K562 (cell line): Measurements from ENCODE around the gene ARHGEF10L. TPM values are rescaled to one million over a fixed set of nuclear protein-coding genes. Genes with fewer than 3 reads are reported as not detected.

ENCODE experiments used
- ADNP ChIP-seq: fragments of 200-800 bp; sonication (Bioruptor generic); IDR thresholded peaks from 2 replicates; pipeline ENCODE4 v1.6.1; 2016; ENCODE audit warnings: missing genetic modification characterization, missing compliant biosample characterization
- CBX2 ChIP-seq: fragments of 200-600 bp; sonication (generic); IDR thresholded peaks from one replicate; pipeline ENCODE4 v1.6.1; 2012; ENCODE audit warnings: mild to moderate bottlenecking, low read length, inconsistent platforms; ENCODE audit not compliant: insufficient read depth, poor library complexity, severe bottlenecking
- PTTG1 ChIP-seq: fragments of 450-650 bp; IDR thresholded peaks from 2 replicates; pipeline ENCODE4 v1.6.1; 2016; ENCODE audit warnings: low read depth, mild to moderate bottlenecking, missing genetic modification characterization, missing compliant biosample characterization
- RFX7 ChIP-seq: fragments of 250-450 bp; sonication (Bioruptor Pico); IDR thresholded peaks from 2 replicates; pipeline ENCODE4 v1.5.1; 2021; ENCODE audit warnings: mild to moderate bottlenecking
- polyA plus RNA-seq, 8 experiments: library from polyadenylated mRNA; depleted of rRNA in 4 of 8; stranded (reverse) in 5 of 8; unstranded in 3 of 8; fragments of >200 nt; fragmentation: Nextera tagmentation in 2 of 8; fragmentation: Illumina TruSeq in 1 of 8; extraction: Ambion mirVana in 2 of 8; extraction: Trizol in 1 of 8; gene quantifications; 2 replicates each; pipeline versions ENCODE4 v1.2.1 to v1.2.3, GENCODE V29; 2011 to 2014; ENCODE audit warnings: inconsistent platforms in 1 of 8, missing spikeins in 1 of 8
- total RNA-seq, 7 experiments: library from RNA; depleted of rRNA in 6 of 7; stranded (reverse); fragments of >200 nt in 6 of 7; fragmentation: Illumina TruSeq in 2 of 7; extraction: Trizol in 2 of 7; gene quantifications; 2 replicates each; pipeline versions ENCODE4 v1.2.1 to v1.2.3, GENCODE V29; 2011 to 2021; ENCODE audit warnings: low replicate concordance in 1 of 7
- TF ChIP-seq, protein P1 (sequence below), 2 experiments: fragments of 450-650 bp in 1 of 2; sonication (generic) in 1 of 2; formaldehyde crosslinking in 1 of 2; IDR thresholded peaks; 2 replicates each; pipeline versions ENCODE4 v1.7.1 to v1.9.0; 2016 to 2022; ENCODE audit warnings: inconsistent platforms in 1 of 2, mild to moderate bottlenecking in 1 of 2, missing genetic modification reagents in 1 of 2

ARHGEF10L gene
- total and polyA plus RNA-seq, 9 of the 15 experiments (the other 6 are each of a cell fraction or from before 2014, with no cell fraction given) = 0.09 to 0.13 TPM; not detected in 7

DNA sequence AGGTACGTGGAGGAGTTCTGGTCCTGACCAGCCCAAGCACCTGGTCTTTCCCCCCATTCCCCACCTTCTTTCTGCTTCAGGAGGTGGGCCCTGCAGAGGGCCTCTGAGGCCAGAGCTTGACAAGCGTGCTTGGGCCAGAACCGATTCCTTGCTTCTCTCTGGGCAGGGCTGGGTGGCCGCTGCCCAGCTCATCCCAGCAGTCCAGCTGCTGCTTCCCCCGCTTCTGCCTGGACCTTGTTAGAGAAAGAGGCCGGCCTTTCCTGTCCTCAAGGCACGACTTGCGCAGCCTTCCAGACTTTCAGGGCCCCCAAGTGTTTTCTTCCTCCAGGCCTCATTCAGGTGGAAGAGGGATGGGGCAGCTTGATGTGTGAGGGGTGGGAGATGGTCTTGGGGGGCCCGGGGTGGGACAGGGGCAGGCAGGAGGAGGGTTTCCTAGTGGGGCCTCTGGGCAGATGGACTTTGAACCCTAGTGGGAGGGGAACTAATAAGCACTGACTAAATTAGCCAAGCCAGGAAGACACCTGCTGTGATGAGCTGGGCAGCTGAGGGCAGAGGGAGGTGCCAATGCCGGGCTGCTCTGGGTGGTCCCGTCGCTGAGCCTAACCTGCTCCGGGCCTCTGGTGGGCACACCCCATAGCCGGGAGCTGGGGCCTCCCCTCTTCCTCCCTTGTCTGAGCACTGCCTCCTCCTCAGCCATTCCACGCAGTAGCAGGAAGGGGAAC is 36.5 kb downstream of the ARHGEF10L start (continued):
- TF ChIP-seq, protein P1, sequence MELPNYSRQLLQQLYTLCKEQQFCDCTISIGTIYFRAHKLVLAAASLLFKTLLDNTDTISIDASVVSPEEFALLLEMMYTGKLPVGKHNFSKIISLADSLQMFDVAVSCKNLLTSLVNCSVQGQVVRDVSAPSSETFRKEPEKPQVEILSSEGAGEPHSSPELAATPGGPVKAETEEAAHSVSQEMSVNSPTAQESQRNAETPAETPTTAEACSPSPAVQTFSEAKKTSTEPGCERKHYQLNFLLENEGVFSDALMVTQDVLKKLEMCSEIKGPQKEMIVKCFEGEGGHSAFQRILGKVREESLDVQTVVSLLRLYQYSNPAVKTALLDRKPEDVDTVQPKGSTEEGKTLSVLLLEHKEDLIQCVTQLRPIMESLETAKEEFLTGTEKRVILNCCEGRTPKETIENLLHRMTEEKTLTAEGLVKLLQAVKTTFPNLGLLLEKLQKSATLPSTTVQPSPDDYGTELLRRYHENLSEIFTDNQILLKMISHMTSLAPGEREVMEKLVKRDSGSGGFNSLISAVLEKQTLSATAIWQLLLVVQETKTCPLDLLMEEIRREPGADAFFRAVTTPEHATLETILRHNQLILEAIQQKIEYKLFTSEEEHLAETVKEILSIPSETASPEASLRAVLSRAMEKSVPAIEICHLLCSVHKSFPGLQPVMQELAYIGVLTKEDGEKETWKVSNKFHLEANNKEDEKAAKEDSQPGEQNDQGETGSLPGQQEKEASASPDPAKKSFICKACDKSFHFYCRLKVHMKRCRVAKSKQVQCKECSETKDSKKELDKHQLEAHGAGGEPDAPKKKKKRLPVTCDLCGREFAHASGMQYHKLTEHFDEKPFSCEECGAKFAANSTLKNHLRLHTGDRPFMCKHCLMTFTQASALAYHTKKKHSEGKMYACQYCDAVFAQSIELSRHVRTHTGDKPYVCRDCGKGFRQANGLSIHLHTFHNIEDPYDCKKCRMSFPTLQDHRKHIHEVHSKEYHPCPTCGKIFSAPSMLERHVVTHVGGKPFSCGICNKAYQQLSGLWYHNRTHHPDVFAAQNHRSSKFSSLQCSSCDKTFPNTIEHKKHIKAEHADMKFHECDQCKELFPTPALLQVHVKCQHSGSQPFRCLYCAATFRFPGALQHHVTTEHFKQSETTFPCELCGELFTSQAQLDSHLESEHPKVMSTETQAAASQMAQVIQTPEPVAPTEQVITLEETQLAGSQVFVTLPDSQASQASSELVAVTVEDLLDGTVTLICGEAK (IDR thresholded peaks at IDR 0.05) = no peak
- TF ChIP-seq, protein P1 (CRISPR knock-in tag; IDR thresholded peaks at IDR 0.05) = no peak
- TF ChIP-seq CBX2 (no peak), PTTG1 (tag) (no peak), ADNP (tag) (no peak), RFX7 (CRISPR knock-in tag) (no peak)
